HUES6 (cell line): ENCODE measurements around the gene SRA1.
"Not testable (repeated sequence)": the region's sequence is repeated elsewhere in the genome, so short reads cannot be mapped to it uniquely, and the experiment has no call there.

Experiments
- H3K27ac ChIP-seq: 2 replicates; pipeline ENCODE4 v1.7.0; 2013; ENCODE audit warnings: low read depth, mild to moderate bottlenecking, low read length, inconsistent platforms
- H3K27me3 ChIP-seq: 2 replicates; pipeline ENCODE4 v1.6.1; 2013; ENCODE audit warnings: low read length; ENCODE audit not compliant: control insufficient read depth, insufficient read depth
- H3K36me3 ChIP-seq: 2 replicates; pipeline ENCODE4 v1.6.1; 2013; ENCODE audit warnings: low read length; ENCODE audit not compliant: control insufficient read depth, insufficient read depth
- H3K4me1 ChIP-seq: 2 replicates; pipeline ENCODE4 v1.6.1; 2013; ENCODE audit warnings: low read length; ENCODE audit not compliant: control insufficient read depth, insufficient read depth
- H3K4me3 ChIP-seq: 2 replicates; pipeline ENCODE4 v1.5.1; 2013; ENCODE audit warnings: low read depth, low read length
- H3K9ac ChIP-seq: one replicate; pipeline ENCODE4 v1.6.1; 2013; ENCODE audit warnings: mild to moderate bottlenecking, low read length
- H3K9me3 ChIP-seq: 2 replicates; pipeline ENCODE4 v1.6.1; 2013; ENCODE audit warnings: low read depth, low read length; ENCODE audit not compliant: control insufficient read depth, insufficient read depth

SRA1 gene

DNA sequence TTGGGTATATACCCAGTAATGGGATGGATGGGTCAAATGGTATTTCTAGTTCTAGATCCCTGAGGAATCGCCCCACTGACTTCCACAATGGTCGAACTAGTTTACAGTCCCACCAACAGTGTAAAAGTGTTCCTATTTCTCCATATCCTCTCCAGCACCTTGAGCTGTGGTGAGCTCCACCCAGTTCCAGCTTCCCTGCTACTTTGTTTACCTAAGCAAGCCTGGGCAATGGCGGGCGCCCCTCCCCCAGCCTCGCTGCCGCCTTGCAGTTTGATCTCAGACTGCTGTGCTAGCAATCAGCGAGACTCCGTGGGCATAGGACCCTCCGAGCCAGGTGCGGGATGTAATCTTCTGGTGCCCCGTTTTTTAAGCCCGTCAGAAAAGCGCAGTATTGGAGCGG, 35.8 kb upstream of the SRA1 start:
- Histone ChIP-seq H3K4me3 (peak overlapping the region; percentile 50), H3K9ac (peak overlapping the region; percentile 74)
- not testable (repeated sequence) for H3K9me3 ChIP-seq, H3K27ac ChIP-seq, H3K27me3 ChIP-seq, H3K4me1 ChIP-seq, H3K36me3 ChIP-seq

DNA sequence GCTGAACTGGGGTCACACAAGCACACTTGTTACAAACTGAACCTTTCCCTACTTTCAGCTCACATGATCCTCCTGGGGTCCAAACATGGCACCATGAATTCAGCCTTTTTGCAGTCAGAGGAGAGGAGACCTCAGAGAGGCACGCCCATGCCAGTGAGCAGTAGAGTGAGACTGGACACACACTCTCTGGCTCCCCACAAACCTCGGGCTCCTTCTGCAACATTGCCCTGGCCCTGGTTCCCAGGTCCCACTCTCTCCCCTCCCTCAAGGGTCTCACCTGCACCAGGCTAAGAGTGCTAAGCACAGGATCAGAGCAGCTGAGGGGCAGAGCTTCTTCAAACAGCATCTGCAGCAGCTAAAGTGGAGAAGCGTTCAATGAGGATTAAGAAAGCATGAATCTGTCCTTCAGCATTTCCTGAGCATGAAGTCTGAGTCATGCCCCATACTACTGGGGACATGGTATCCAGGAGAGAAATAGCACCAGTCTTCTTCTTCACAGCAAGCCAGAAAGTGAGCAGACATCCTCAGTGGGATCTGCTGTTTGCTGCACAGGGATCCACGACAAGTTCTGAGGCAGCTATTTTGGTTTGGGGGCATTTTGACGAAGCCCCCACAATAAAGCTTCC, 34.6 kb upstream of the SRA1 start:
- Histone ChIP-seq H3K36me3 (no peaks in the 10 kb centered on the region), H3K9me3 (no peaks in the 10 kb centered on the region), H3K9ac (no peak overlapping the region), H3K4me1 (no peaks in the 10 kb centered on the region), H3K27ac (no peak overlapping the region), H3K4me3 (no peak overlapping the region), H3K27me3 (no peaks in the 10 kb centered on the region)

DNA sequence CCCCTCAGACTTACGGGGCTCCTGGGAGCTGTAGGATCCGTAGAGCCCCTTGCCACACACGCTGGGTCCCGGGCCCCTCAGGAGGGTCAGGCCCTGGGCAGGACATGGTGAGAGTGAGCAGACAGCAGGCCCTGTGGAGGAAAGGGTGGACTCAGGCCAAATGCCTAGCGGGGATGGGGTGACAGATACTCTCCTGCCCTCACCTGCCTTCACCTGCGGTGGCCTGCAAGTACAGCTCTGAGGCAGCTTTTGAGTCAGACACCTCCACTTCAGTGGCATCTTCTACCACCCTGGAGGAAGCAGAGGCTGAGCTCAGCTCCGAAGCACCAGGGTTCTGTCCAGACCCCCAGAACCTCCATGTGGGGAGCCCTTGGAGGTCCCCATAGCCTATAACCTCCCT, 33.6 kb upstream of the SRA1 start:
- H3K27me3 ChIP-seq = no peaks in the 10 kb centered on the region

DNA sequence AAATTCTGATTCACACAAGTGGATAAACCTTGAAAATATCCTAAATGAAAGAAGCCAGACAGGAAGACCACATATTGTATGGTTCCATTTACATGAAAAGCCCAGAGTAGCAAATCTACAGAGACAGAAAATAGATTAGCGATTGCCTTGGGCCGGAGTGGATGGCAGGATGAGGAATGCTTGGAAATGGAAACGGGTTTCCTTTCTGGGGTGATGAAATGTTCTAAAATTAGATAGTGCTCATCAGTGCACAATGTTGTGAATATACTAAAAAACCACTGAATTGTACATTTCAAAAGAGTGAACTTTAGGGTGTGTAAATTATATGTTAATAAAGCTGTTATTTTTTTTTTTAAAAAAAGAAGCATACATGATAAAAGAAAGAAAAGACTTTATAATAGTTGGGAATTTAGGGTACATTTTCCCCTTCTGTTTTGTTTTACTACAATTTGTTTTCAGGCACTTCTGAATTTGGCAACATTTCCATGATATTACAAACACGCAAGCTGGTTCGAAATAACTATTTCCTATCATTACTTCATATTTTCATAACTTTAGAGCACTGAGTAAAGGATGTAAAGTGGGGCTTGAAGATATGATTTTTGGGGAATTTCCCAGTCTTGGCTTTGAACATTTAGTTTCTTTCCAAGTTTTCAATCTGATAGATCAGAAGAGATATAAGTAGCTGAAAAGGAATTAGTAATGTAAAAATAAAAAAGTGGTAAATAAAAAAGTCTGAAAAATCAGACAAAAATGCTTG, 31.2 kb upstream of the SRA1 start:
- H3K9me3 ChIP-seq = no peaks in the 10 kb centered on the region; the same call in 1 of the 2 replicates
- no peak overlapping the region for H3K27ac ChIP-seq
- no peak overlapping the region for H3K9ac ChIP-seq
- H3K4me1 ChIP-seq = no peaks in the 10 kb centered on the region
- no peaks in the 10 kb centered on the region for H3K27me3 ChIP-seq
- H3K4me3 ChIP-seq = no peak overlapping the region
- no peaks in the 10 kb centered on the region for H3K36me3 ChIP-seq

More for the DNA sequence above, 33.6 kb upstream of the SRA1 start:
- H3K9me3 ChIP-seq = no peaks in the 10 kb centered on the region
- no peak overlapping the region for H3K27ac ChIP-seq
- no peaks in the 10 kb centered on the region for H3K36me3 ChIP-seq
- H3K4me1 ChIP-seq = no peaks in the 10 kb centered on the region
- no peak overlapping the region for H3K4me3 ChIP-seq
- H3K9ac ChIP-seq = no peak overlapping the region

DNA sequence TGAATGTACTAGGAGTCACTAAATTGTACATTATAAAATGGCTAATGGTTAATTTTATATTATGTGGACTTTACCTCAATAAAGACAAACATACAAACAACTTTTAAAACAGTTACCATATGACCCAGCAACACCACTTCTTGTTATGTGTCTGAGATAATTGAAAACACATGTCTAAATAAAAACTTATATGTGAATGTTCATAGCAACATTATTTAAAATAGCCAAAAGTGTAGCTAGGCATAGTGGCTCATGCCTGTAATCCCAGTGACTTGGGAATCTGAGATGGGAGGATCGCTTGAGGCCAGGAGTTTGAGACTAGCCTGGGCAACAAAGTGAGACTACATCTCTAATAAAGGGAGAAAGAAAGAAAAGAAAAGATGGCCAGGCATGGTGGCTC, 30.2 kb upstream of the SRA1 start:
- no peak overlapping the region for H3K4me3 ChIP-seq
- no peaks in the 10 kb centered on the region for H3K36me3 ChIP-seq
- no peak overlapping the region for H3K9ac ChIP-seq
- peaks cover 2% of the 10 kb centered on the region; the same call in 1 of the 2 replicates for H3K9me3 ChIP-seq
- no peaks in the 10 kb centered on the region for H3K27me3 ChIP-seq
- H3K27ac ChIP-seq = no peak overlapping the region
- no peaks in the 10 kb centered on the region for H3K4me1 ChIP-seq

DNA sequence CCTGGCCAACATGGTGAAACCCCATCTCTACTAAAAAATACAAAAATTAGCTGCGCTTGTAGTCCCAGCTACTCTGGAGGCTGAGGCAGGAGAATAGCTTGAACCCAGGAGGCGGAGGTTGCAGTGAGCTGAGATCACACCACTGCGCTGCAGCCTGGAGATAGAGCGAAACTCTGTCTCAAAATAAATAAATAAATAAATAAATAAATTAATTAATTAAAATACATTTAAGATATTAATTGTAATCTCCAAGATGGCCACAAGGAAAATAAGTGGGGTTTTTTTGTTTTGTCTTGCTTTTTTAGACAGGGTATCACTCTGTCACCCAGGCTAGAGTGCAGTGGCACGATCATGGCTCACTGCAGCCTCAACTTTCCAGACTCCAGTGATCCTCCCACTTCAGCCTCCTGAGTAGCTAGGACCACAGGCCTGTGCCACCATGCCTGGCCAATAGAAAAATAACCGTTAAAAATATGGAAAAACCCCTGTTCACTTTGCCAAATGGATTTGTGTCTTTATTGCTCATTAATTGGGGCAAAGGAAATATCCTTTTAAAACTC, 22.0 kb upstream of the SRA1 start:
- H3K4me3 ChIP-seq, H3K9me3 ChIP-seq, H3K27ac ChIP-seq, H3K36me3 ChIP-seq, H3K4me1 ChIP-seq, H3K27me3 ChIP-seq, H3K9ac ChIP-seq: not testable (repeated sequence)

DNA sequence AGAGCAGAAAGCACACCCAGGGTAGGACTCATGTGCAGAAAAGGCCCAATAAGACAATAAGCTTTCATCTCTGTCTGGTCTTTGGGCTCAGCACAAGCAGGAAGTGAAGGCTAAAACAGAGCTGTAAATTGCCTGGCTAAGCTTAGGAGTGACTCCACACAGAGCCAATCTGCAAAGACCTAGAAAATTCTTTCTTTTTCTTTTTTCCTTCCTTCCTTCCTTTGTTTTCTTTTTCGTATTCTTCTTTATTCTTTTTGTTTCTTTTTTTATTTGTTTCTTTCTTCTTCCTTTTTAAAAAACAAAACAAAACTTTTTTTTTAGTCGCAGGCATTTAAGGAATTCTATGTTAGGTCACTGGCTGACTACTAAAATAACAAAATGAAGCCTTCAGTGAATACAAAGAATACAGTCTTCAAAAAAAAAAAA, 19.5 kb upstream of the SRA1 start:
- Histone ChIP-seq H3K4me1 (no peaks in the 10 kb centered on the region; the same call in 1 of the 2 replicates), H3K9me3 (no peaks in the 10 kb centered on the region), H3K4me3 (no peak overlapping the region), H3K27ac (no peak overlapping the region; the same call in 1 of the 2 replicates), H3K36me3 (no peaks in the 10 kb centered on the region), H3K27me3 (no peaks in the 10 kb centered on the region), H3K9ac (peak overlapping the region; percentile 30)

DNA sequence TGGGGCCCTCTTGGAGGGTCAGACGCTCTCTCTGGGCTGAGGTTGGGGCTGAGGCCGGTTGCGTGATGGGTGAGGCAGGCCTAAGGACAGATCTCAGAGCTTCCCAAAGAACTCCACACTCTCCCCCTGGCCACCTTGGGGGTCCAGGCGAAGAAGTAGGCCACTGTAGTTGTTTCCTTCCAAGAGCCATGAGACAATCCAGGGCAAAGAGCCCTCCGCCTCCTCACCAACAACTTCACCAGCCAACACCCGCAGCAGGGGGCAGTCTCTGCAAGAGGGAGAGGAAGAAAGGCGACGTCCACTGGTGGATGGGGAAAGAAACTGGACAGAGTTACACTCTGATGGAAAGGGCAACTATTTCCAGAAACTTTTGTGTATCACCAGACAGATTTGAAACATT, 18.0 kb upstream of the SRA1 start:
- H3K36me3 ChIP-seq = no peaks in the 10 kb centered on the region
- no peak overlapping the region for H3K4me3 ChIP-seq
- no peaks in the 10 kb centered on the region; the same call in 1 of the 2 replicates for H3K4me1 ChIP-seq
- no peaks in the 10 kb centered on the region for H3K9me3 ChIP-seq
- H3K27ac ChIP-seq = no peak overlapping the region
- H3K9ac ChIP-seq = no peak overlapping the region
- no peaks in the 10 kb centered on the region for H3K27me3 ChIP-seq

DNA sequence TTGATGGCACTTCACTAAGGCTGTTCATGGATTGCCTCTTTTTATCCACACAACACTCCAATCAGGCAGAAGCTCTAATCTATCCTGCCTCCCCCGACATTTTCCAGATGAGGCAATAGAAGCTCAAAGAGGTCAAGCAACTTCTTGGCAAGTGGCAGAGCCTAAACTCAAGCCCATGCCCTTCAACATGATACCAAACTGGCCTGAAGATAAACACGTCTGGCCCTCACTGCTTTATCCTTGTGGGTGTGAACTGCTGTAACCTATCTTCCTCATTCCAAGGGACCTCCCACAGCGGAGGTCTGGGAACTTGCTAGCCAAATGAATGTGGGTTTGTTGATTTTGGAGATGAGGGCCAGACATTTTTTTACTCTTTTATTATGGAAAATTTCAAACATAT, 16.9 kb upstream of the SRA1 start:
- Histone ChIP-seq H3K27me3 (no peaks in the 10 kb centered on the region), H3K9me3 (no peaks in the 10 kb centered on the region), H3K36me3 (no peaks in the 10 kb centered on the region), H3K27ac (no peak overlapping the region), H3K4me3 (no peak overlapping the region), H3K4me1 (no peaks in the 10 kb centered on the region; the same call in 1 of the 2 replicates), H3K9ac (no peak overlapping the region)

DNA sequence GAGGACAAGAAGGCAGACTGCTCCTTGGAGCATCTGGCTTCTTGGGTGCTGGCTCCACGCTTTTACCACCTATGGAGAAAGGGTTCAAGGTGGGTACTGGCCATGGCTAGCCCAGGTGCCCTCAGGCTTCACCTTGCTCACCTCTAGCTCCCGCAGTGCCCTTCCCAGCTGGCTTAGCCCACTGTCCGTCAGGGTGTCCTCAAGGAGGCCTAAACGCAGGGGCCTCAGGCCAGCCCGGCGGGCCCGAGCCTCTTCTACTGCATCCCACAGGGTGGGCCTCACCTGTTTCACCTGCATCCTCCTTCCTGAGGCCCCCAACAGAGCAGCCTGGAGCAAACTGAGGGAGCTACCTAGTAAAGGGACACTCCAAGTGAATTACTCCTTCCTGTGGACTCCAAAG, 16.4 kb upstream of the SRA1 start:
- H3K27me3 ChIP-seq = no peaks in the 10 kb centered on the region
- H3K36me3 ChIP-seq = no peaks in the 10 kb centered on the region
- no peak overlapping the region for H3K9ac ChIP-seq
- no peak overlapping the region for H3K27ac ChIP-seq
- no peak overlapping the region for H3K4me3 ChIP-seq
- H3K4me1 ChIP-seq = no peaks in the 10 kb centered on the region; the same call in 1 of the 2 replicates
- no peaks in the 10 kb centered on the region for H3K9me3 ChIP-seq

DNA sequence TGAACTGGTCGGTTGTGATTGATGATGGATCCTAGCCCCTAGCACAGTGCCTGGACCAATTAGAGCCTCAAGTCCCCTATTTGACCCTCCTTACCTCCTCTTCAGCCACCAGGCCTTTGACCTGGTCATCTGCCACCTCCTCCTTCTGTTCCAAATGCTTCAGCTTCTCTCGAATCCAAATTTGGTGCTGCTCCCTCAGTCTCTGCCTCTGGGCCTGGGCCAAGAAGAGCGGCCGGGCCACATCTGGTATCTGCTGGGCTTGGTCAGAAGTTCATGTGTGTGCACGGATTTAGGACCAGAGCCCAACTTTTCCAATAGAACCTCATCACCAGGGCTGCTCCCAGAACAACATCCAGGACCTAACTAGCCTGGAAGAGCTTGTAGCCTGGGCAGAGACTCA, 13.8 kb upstream of the SRA1 start:
- Histone ChIP-seq H3K27me3 (no peaks in the 10 kb centered on the region), H3K9me3 (no peaks in the 10 kb centered on the region), H3K9ac (no peak overlapping the region), H3K4me1 (no peaks in the 10 kb centered on the region; the same call in 1 of the 2 replicates), H3K4me3 (no peak overlapping the region), H3K36me3 (peaks cover 24% of the 10 kb centered on the region), H3K27ac (no peak overlapping the region)
